Measurements from ENCODE around the gene ALDH3B1. TPM values are rescaled to one million over a fixed set of nuclear protein-coding genes. Genes with fewer than 3 reads are reported as not detected.

Gene ALDH3B1
- total RNA-seq, 1 experiment from 2014 or later, result 28.1 TPM

GRCh38 chr11:68076371-68077042 lies 66.4 kb downstream of the ALDH3B1 start:
- H3K36me3 ChIP-seq (ENCODE audit: low read depth, low read length), result peaks cover 31% of the 10 kb centered on the region; the same call in 1 of the 2 replicates

GRCh38 chr11:68077617-68078582 lies 67.8 kb downstream of the ALDH3B1 start:
- BruUV-seq (replicated peaks), result no TSS peak

More at GRCh38 chr11:68076371-68077042, 66.4 kb downstream of the ALDH3B1 start:
- H3K9me3 ChIP-seq (ENCODE audit: low read length), result no peaks in the 10 kb centered on the region
- TF ChIP-seq EZH2phosphoT487 (IDR thresholded peaks at IDR 0.05; ENCODE audit: borderline replicate concordance, low read length) (no peak), CTCF (conservative IDR thresholded peaks at IDR 0.05; ENCODE audit: low read depth, low read length) (peak; percentile 45), EZH2 (IDR thresholded peaks at IDR 0.05; ENCODE audit: low read length, unreplicated experiment) (no peak)
- H3K9ac ChIP-seq (ENCODE audit: low read length), result no peak overlapping the region
- peaks cover 3% of the 10 kb centered on the region; the same call in 1 of the 2 replicates for H3K79me2 ChIP-seq (ENCODE audit: low read length)
- CTCF ChIA-PET, result no interaction called here
- H2AFZ ChIP-seq (ENCODE audit: low read length), result no peak overlapping the region
- H3K4me3 ChIP-seq (ENCODE audit: low read length), result no peak overlapping the region
- no peaks in the 10 kb centered on the region for H3K9me2 ChIP-seq (replicated peaks; ENCODE audit: low read length)
- no peak overlapping the region for H3K4me2 ChIP-seq (ENCODE audit: low read length)
- ATAC-seq (peak; percentile 22; the same call in 1 of the 2 replicates), DNase-seq (no peak)
- no peak overlapping the region for H3K27ac ChIP-seq (ENCODE audit: low read length)
- H3K27me3 ChIP-seq (ENCODE audit: low read length), result no peaks in the 10 kb centered on the region
- H3K4me1 ChIP-seq (ENCODE audit: insufficient read depth, low read length), result no peaks in the 10 kb centered on the region
- no TSS peak for BruUV-seq (replicated peaks)
- no peaks in the 10 kb centered on the region for H3F3A ChIP-seq (ENCODE audit: low read length, unreplicated experiment)
- H4K20me1 ChIP-seq (ENCODE audit: low read length), result no peaks in the 10 kb centered on the region
- POLR2A ChIA-PET (ENCODE audit: unreplicated experiment), result no interaction called here
- intact Hi-C loops (cut with micrococcal nuclease), result loop anchor here (5.0 kb wide), 1 partner anchor 131 kb away; no protein-coding TSS in a partner anchor

More at GRCh38 chr11:68077617-68078582, 67.8 kb downstream of the ALDH3B1 start:
- intact Hi-C loops (cut with micrococcal nuclease), result loop anchor here (5.0 kb wide), 1 partner anchor 129 kb away; no protein-coding TSS in a partner anchor
- H3K9me2 ChIP-seq (replicated peaks; ENCODE audit: low read length), result no peaks in the 10 kb centered on the region
- H3K27me3 ChIP-seq (ENCODE audit: low read length), result no peaks in the 10 kb centered on the region
- no peak overlapping the region for H2AFZ ChIP-seq (ENCODE audit: low read length)
- no peak overlapping the region for H3K4me3 ChIP-seq (ENCODE audit: low read length)
- no peak for ATAC-seq
- H4K20me1 ChIP-seq (ENCODE audit: low read length), result 0 out of 2 replicates have a peak, but pooled peaks cover 4% of the 10 kb centered on the region
- ChIA-PET CTCF (no interaction called here), POLR2A (ENCODE audit: unreplicated experiment) (no interaction called here)
- H3K36me3 ChIP-seq (ENCODE audit: low read depth, low read length), result peaks cover 32% of the 10 kb centered on the region; the same call in 1 of the 2 replicates
- H3F3A ChIP-seq (ENCODE audit: low read length, unreplicated experiment), result no peaks in the 10 kb centered on the region
- H3K9me3 ChIP-seq (ENCODE audit: low read length), result no peaks in the 10 kb centered on the region
- H3K4me2 ChIP-seq (ENCODE audit: low read length), result no peak overlapping the region
- no peak for DNase-seq
- no peak overlapping the region for H3K9ac ChIP-seq (ENCODE audit: low read length)
- TF ChIP-seq EZH2phosphoT487 (IDR thresholded peaks at IDR 0.05; ENCODE audit: borderline replicate concordance, low read length) (no peak), EZH2 (IDR thresholded peaks at IDR 0.05; ENCODE audit: low read length, unreplicated experiment) (no peak), CTCF (conservative IDR thresholded peaks at IDR 0.05; ENCODE audit: low read depth, low read length) (no peak)
- peaks cover 3% of the 10 kb centered on the region; the same call in 1 of the 2 replicates for H3K79me2 ChIP-seq (ENCODE audit: low read length)
- H3K4me1 ChIP-seq (ENCODE audit: insufficient read depth, low read length), result no peaks in the 10 kb centered on the region
- no peak overlapping the region for H3K27ac ChIP-seq (ENCODE audit: low read length)

Small RNA genes within 50 kb of the gene (microRNA-seq; reads per million reads assigned to microRNA genes)
- not detected for gene MIR4691 (ENCODE audit: unreplicated experiment)
- gene MIR6753 (ENCODE audit: unreplicated experiment), result not detected
- 1.5 reads per million for gene MIR7113 (ENCODE audit: unreplicated experiment)

Other genes starting within 250 kb of the ALDH3B1 start
- 66.8 and 77.0 TPM in 2 replicates for gene UNC93B1, start 6.2 kb upstream of the ALDH3B1 start, total RNA-seq (2014; rRNA removed)
- 560 and 576 TPM in 2 replicates for gene NDUFS8, start 20.4 kb downstream of the ALDH3B1 start, total RNA-seq (2014; rRNA removed)
- 183 and 203 TPM in 2 replicates for gene TCIRG1, start 28.7 kb downstream of the ALDH3B1 start, total RNA-seq (2014; rRNA removed)
- gene CHKA, start 111.1 kb downstream of the ALDH3B1 start, total RNA-seq (2014; rRNA removed), result 57.5 and 71.9 TPM in 2 replicates
- 17.5 and 19.0 TPM in 2 replicates for gene KMT5B, start 203.0 kb downstream of the ALDH3B1 start, total RNA-seq (2014; rRNA removed)

Data from PC-3 (cell line).